DND-41 (cell line): Measurements from ENCODE around the gene FGF14.

Experiments
- ATAC-seq: fragments of 200-7000 bp; cut with Tn5 transposase; 3 replicates; pipeline ENCODE4 v1.9.1; 2021; ENCODE audit warnings: low read depth; ENCODE audit not compliant: insufficient read depth
- DNase-seq: peaks from one replicate; pipeline ENCODE4 v3.0.0-alpha.2; 2020
- H2AFZ ChIP-seq: 2 replicates; pipeline ENCODE4 v1.6.0; 2012; ENCODE audit warnings: low read depth, low read length
- H3K27ac ChIP-seq: 2 replicates; pipeline ENCODE4 v1.5.1; 2012; ENCODE audit warnings: low read length, inconsistent platforms
- H3K27me3 ChIP-seq: fragments of 200-600 bp; sonication (generic); 2 replicates; pipeline ENCODE4 v1.6.0; 2012; ENCODE audit warnings: low read length, mild to moderate bottlenecking, inconsistent platforms; ENCODE audit not compliant: insufficient read depth, poor library complexity
- H3K36me3 ChIP-seq: 2 replicates; pipeline ENCODE4 v1.5.1; 2012; ENCODE audit warnings: low read length, inconsistent platforms; ENCODE audit not compliant: insufficient read depth
- H3K4me1 ChIP-seq: 2 replicates; pipeline ENCODE4 v1.5.1; 2012; ENCODE audit warnings: mild to moderate bottlenecking, low read length; ENCODE audit not compliant: insufficient read depth
- H3K4me2 ChIP-seq: 2 replicates; pipeline ENCODE4 v1.6.0; 2012; ENCODE audit warnings: mild to moderate bottlenecking, moderate library complexity, low read length, inconsistent platforms; ENCODE audit not compliant: insufficient read depth
- H3K4me3 ChIP-seq, 2 experiments: fragments of 200-600 bp in 1 of 2; shearing (Covaris generic) in 1 of 2; 2 replicates each; pipeline ENCODE4 v1.5.1; 2012 to 2016; ENCODE audit warnings: inconsistent platforms in 2 of 2, low read length in 2 of 2, mild to moderate bottlenecking in 2 of 2, low read depth in 1 of 2, moderate library complexity in 1 of 2
- H3K79me2 ChIP-seq: 2 replicates; pipeline ENCODE4 v1.6.0; 2012; ENCODE audit warnings: low read length, inconsistent platforms; ENCODE audit not compliant: insufficient read depth
- H3K9ac ChIP-seq: 2 replicates; pipeline ENCODE4 v1.6.0; 2012; ENCODE audit warnings: low read depth, mild to moderate bottlenecking, inconsistent platforms, low read length, moderate library complexity
- H3K9me3 ChIP-seq: 2 replicates; pipeline ENCODE4 v1.5.1; 2012; ENCODE audit warnings: low read length, moderate library complexity, mild to moderate bottlenecking, inconsistent platforms; ENCODE audit not compliant: insufficient read depth, severe bottlenecking
- H4K20me1 ChIP-seq: 2 replicates; pipeline ENCODE4 v1.6.0; 2012; ENCODE audit warnings: low read length; ENCODE audit not compliant: insufficient read depth
- EZH2 ChIP-seq: IDR thresholded peaks from 3 replicates; pipeline ENCODE4 v1.6.1; 2012; ENCODE audit warnings: borderline replicate concordance, low read depth, mild to moderate bottlenecking, moderate library complexity, low read length, inconsistent platforms; ENCODE audit not compliant: severe bottlenecking
- TF ChIP-seq, protein P1 (sequence below): IDR thresholded peaks from 2 replicates; pipeline ENCODE4 v1.5.1; 2012; ENCODE audit warnings: borderline replicate concordance, low read length, moderate library complexity, mild to moderate bottlenecking; ENCODE audit not compliant: poor library complexity, severe bottlenecking; ENCODE audit errors: extremely low read depth

FGF14 gene

DNA sequence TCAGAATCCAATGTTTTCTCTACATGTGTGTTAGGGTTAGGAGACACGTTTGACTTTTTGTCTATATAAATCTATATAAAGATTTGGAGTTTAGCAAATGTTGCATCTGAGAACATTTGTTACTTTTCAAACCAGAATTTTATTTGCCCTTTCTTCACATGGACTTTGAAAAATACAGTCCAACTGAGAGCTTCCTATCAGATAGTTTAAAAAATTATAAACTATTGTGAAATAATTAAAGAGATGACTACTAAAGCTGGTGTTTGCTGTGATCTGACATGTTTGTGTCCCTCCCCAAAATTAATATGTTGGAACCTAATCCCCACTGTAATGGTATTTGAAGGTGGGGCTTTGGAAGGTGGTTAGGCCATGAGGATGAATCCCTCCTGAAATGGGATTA is 652.3 kb downstream of the FGF14 start:
- no peak overlapping the region for H3K9ac ChIP-seq
- H3K36me3 ChIP-seq, result no peaks in the 10 kb centered on the region
- TF ChIP-seq EZH2, result no peak
- TF ChIP-seq, protein P1, sequence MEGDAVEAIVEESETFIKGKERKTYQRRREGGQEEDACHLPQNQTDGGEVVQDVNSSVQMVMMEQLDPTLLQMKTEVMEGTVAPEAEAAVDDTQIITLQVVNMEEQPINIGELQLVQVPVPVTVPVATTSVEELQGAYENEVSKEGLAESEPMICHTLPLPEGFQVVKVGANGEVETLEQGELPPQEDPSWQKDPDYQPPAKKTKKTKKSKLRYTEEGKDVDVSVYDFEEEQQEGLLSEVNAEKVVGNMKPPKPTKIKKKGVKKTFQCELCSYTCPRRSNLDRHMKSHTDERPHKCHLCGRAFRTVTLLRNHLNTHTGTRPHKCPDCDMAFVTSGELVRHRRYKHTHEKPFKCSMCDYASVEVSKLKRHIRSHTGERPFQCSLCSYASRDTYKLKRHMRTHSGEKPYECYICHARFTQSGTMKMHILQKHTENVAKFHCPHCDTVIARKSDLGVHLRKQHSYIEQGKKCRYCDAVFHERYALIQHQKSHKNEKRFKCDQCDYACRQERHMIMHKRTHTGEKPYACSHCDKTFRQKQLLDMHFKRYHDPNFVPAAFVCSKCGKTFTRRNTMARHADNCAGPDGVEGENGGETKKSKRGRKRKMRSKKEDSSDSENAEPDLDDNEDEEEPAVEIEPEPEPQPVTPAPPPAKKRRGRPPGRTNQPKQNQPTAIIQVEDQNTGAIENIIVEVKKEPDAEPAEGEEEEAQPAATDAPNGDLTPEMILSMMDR, result no peak
- no peak overlapping the region for H2AFZ ChIP-seq
- no peaks in the 10 kb centered on the region for H3K27me3 ChIP-seq
- no peaks in the 10 kb centered on the region for H4K20me1 ChIP-seq
- ATAC-seq (no peak), DNase-seq (no peak)
- no peak overlapping the region for H3K27ac ChIP-seq
- H3K4me1 ChIP-seq, result no peaks in the 10 kb centered on the region
- H3K9me3 ChIP-seq, result no peaks in the 10 kb centered on the region
- H3K4me3 ChIP-seq, result no peak overlapping the region
- H3K4me2 ChIP-seq, result no peak overlapping the region
- no peaks in the 10 kb centered on the region for H3K79me2 ChIP-seq

DNA sequence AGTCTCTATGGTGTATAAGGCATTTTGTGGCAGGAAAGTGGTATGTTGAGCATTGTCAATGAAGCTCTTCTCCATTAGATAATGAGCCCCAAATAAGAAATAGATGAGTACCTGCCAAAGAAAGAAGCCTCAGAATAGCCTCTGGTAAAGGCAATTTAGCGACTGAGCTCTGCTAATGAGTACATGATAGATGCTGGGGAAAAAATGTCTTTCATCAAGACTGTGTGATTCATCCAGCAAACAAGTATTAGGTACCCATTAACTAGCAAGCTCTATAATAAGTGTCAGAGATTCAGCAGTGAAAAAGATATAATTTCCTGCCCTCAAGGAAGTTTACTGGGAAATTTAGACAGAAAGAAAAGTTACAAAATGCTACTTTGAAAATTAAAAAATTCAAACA is 654.8 kb downstream of the FGF14 start:
- Histone ChIP-seq H3K27me3 (no peaks in the 10 kb centered on the region), H3K36me3 (no peaks in the 10 kb centered on the region), H3K9me3 (no peaks in the 10 kb centered on the region), H3K4me1 (no peaks in the 10 kb centered on the region), H3K4me2 (no peak overlapping the region), H3K4me3 (no peak overlapping the region), H3K27ac (no peak overlapping the region), H3K79me2 (no peaks in the 10 kb centered on the region), H3K9ac (no peak overlapping the region), H4K20me1 (no peaks in the 10 kb centered on the region), H2AFZ (no peak overlapping the region)
- DNase-seq, result no peak
- TF ChIP-seq EZH2, result no peak
- TF ChIP-seq, protein P1, result no peak
- no peak for ATAC-seq

DNA sequence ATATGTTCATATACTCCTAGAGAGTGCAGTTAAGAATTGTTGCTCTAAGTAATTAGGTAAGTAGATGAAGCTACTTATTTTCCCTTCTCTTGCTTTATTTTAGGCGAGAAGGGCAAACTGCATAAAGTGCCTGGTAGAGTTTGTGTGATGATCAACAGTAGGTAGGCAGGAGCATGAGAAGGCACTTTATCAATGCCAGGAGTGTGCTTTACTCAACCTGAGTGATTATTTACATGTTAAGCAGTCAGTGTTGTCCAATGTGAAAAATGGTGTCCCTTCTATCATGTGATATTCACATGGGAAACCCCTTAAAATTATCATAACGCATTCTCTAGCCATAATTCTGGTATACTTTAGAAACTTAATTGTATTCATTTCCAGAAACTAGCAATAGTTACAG is 655.3 kb downstream of the FGF14 start:
- Histone ChIP-seq H3K4me1 (no peaks in the 10 kb centered on the region), H4K20me1 (no peaks in the 10 kb centered on the region), H3K27ac (no peak overlapping the region), H3K36me3 (no peaks in the 10 kb centered on the region), H3K27me3 (no peaks in the 10 kb centered on the region), H3K4me2 (no peak overlapping the region), H3K9me3 (no peaks in the 10 kb centered on the region), H2AFZ (no peak overlapping the region), H3K4me3 (no peak overlapping the region), H3K9ac (no peak overlapping the region), H3K79me2 (no peaks in the 10 kb centered on the region)
- ATAC-seq, result no peak
- no peak for DNase-seq
- TF ChIP-seq EZH2, result no peak
- TF ChIP-seq, protein P1, result no peak
